Heart right ventricle (tissue), 16 donors: ENCODE measurements around the gene CAVIN2. TPM values are rescaled to one million over a fixed set of nuclear protein-coding genes. Genes with fewer than 3 reads are reported as not detected.

Source experiments
- ATAC-seq, 8 donors: fragments of 200-7000 bp; cut with Tn5 transposase; one replicate each; pipeline ENCODE4 v1.9.1; 2020; ENCODE audit warnings: mild to moderate bottlenecking in 8 of 8, moderate library complexity in 8 of 8, moderate number of reproducible peaks in 1 of 8
- DNase-seq, 2 donors: peaks; one replicate each; pipeline ENCODE4 v3.0.0-alpha.2; 2020
- H3K27ac ChIP-seq, 10 donors: fragments of 200-600 bp; sonication (generic) in 2 of 10; one replicate each; pipeline versions ENCODE4 v1.5.0 to v1.8.0; 2020 to 2022; ENCODE audit warnings: mild to moderate bottlenecking in 3 of 10
- H3K27me3 ChIP-seq, 7 donors: fragments of 200-600 bp; one replicate each; pipeline ENCODE4 v1.8.0; 2021 to 2022; ENCODE audit warnings: mild to moderate bottlenecking in 2 of 7
- H3K36me3 ChIP-seq, 9 donors: fragments of 200-600 bp; sonication (generic) in 1 of 9; one replicate each; pipeline versions ENCODE4 v1.5.0 to v1.8.0; 2020 to 2022; ENCODE audit warnings: mild to moderate bottlenecking in 2 of 9
- H3K4me1 ChIP-seq, 9 donors: fragments of 200-600 bp; sonication (generic) in 1 of 9; one replicate each; pipeline versions ENCODE4 v1.5.0 to v1.8.0; 2020 to 2022; ENCODE audit warnings: mild to moderate bottlenecking in 4 of 9
- H3K4me3 ChIP-seq, 10 donors: fragments of 200-600 bp; sonication (generic) in 2 of 10; one replicate each; pipeline versions ENCODE4 v1.5.0 to v1.8.0; 2020 to 2022; ENCODE audit warnings: mild to moderate bottlenecking in 7 of 10, moderate library complexity in 2 of 10
- H3K9me3 ChIP-seq, 11 donors: fragments of 200-600 bp in 10 of 11; sonication (generic) in 2 of 11; one replicate each; pipeline versions ENCODE4 v1.5.0 to v1.8.0; 2013 to 2022; ENCODE audit warnings: mild to moderate bottlenecking in 2 of 11, control low read depth in 1 of 11, moderate library complexity in 1 of 11
- CTCF ChIP-seq, 9 donors: fragments of 200-600 bp; sonication (generic) in 2 of 9; IDR thresholded peaks; one replicate each; pipeline versions ENCODE4 v1.5.0 to v1.8.0; 2021 to 2022; ENCODE audit warnings: antibody characterized with exemption in 9 of 9, mild to moderate bottlenecking in 5 of 9, moderate library complexity in 1 of 9
- WGBS, 2 donors: extraction: QIAGEN DNeasy Blood & Tissue Kit; methylation state at CpG; one replicate each; pipeline ENCODE4 v1.1.7; 2013; ENCODE audit warnings: inconsistent platforms in 1 of 2; 5-methylcytosine and 5-hydroxymethylcytosine counted together
- intact Hi-C, 10 donors: fragments of 100-400 bp; cut with DNase I; formaldehyde crosslinking; loops; one replicate each; pipeline versions ENCODE4 v1.11.1 to v1.14.2; 2022
- polyA plus RNA-seq, 2 donors: library from polyadenylated mRNA; stranded (reverse); fragments of 200-250 nt; gene quantifications; one replicate each; pipeline ENCODE4 v1.2.3, GENCODE V29; 2013
- total RNA-seq, 10 donors: library from RNA; stranded (reverse); fragmentation: NEBNext Ultra II Directional in 3 of 10; extraction: Animal tissue kit (Norgen Biotek cat#: 25700) in 3 of 10; gene quantifications; one replicate each; pipeline versions ENCODE4 v1.2.1 to v1.2.4, GENCODE V29; 2021 to 2023
- donor health status: Arrhythmogenic right ventricular cardiomyopathy.
- donor health status: ischemic (EF 13 %, LVEDD 7.1; RV severe dilation, severe dysfunction).
- donor health status: healthy with polysubstance abuse.
- donor health status: DM: no; HTN: yes; CAD: no.
- donor health status: DM: no; HTN: no; CAD: no.
- donor health status: ischemic (EF 25% LVEDD 6.9; RV normal size, moderate dysfunction).
- donor health status: ischemic (EF 25% LVEDD 5.7; RV mildly dilated, moderate dysfunction).
- donor health status: healthy.
- donor health status: DM: yes; HTN: yes; CAD: no.
- donor health status: Ischemic cardiomyopathy.
- donor health status: ischemic (EF 35%, LVEDD 5.7; RV mildly dilated, moderate dysfunction).
- donor health status: nonischemic (EF 11% LVEDD 7.7; RV severe dilation, severe dysfunction).
- donor health status: DM: yes; HTN: yes; CAD: no.
- donor health status: PGD.
- donor health status: ischemic (EF 29% LVEDD 5.4; RV normal size, mild dysfunction).
- donor health status: nonischemic (EF 23%, LVEDD 6.1; RV moderate dilation, normal function).

Gene CAVIN2
- total and polyA plus RNA-seq, 12 donors = 31.5 to 126 (median 91.3) TPM

GRCh38 chr2:191878548-191879279 lies 31.8 kb upstream of the CAVIN2 start:
- Histone ChIP-seq H3K9me3 (peaks cover 0 to 5% (median 0%) of the 10 kb centered on the region in 11 donors), H3K27me3 (no peaks in the 10 kb centered on the region), H3K27ac (no peak overlapping the region), H3K36me3 (no peaks in the 10 kb centered on the region), H3K4me3 (no peak overlapping the region), H3K4me1 (peaks cover 0 to 9% (median 0%) of the 10 kb centered on the region in 9 donors)
- ATAC-seq (peak in 1 of 8 donors; percentile 64), DNase-seq (no peak)
- intact Hi-C loops = no loop called here
- TF ChIP-seq CTCF (IDR thresholded peaks at IDR 0.05) = no peak
- WGBS, 2 donors = 66 to 71% methylated on average over 2 of the region's 2 CpGs

GRCh38 chr2:191877875-191878274 lies 31.0 kb upstream of the CAVIN2 start:
- Histone ChIP-seq H3K4me3 (no peak overlapping the region), H3K27ac (no peak overlapping the region), H3K36me3 (no peaks in the 10 kb centered on the region), H3K9me3 (peaks cover 0 to 5% (median 0%) of the 10 kb centered on the region in 11 donors), H3K4me1 (peaks cover 0 to 9% (median 0%) of the 10 kb centered on the region in 9 donors), H3K27me3 (no peaks in the 10 kb centered on the region)
- no peak for DNase-seq
- intact Hi-C loops = no loop called here
- 87 to 88% methylated on average over 4 of the region's 4 CpGs for WGBS, 2 donors
- no peak for ATAC-seq
- TF ChIP-seq CTCF (IDR thresholded peaks at IDR 0.05) = no peak

GRCh38 chr2:191875859-191876258 lies 29.0 kb upstream of the CAVIN2 start:
- H3K27me3 ChIP-seq = no peaks in the 10 kb centered on the region
- no peaks in the 10 kb centered on the region for H3K36me3 ChIP-seq
- intact Hi-C loops = no loop called here
- no peaks in the 10 kb centered on the region for H3K9me3 ChIP-seq
- H3K27ac ChIP-seq = no peak overlapping the region
- 84 to 87% methylated on average over 2 of the region's 2 CpGs for WGBS, 2 donors
- no peak overlapping the region for H3K4me3 ChIP-seq
- TF ChIP-seq CTCF (IDR thresholded peaks at IDR 0.05) = no peak
- ATAC-seq (no peak), DNase-seq (no peak)
- peaks cover 0 to 9% (median 0%) of the 10 kb centered on the region in 9 donors for H3K4me1 ChIP-seq

GRCh38 chr2:191870744-191871143 lies 23.9 kb upstream of the CAVIN2 start:
- Histone ChIP-seq H3K4me1 (peaks cover 7 to 45% (median 26%) of the 10 kb centered on the region in 9 donors), H3K27me3 (no peaks in the 10 kb centered on the region), H3K4me3 (no peak overlapping the region), H3K9me3 (no peaks in the 10 kb centered on the region), H3K36me3 (no peaks in the 10 kb centered on the region), H3K27ac (peak overlapping the region in 1 of 10 donors; percentile 18)
- intact Hi-C loops = no loop called here
- no peak for DNase-seq
- no peak for ATAC-seq
- peak in 1 of 9 donors; percentile 6 for TF ChIP-seq CTCF (IDR thresholded peaks at IDR 0.05)
